Pancreas (tissue), 10 donors: Measurements from ENCODE around the gene SDK1. TPM values are rescaled to one million over a fixed set of nuclear protein-coding genes. Genes with fewer than 3 reads are reported as not detected.
A peak's percentile ranks its signal among the peaks of the same experiment; 100 is the strongest.

Source experiments
- ATAC-seq, 4 donors: fragments of 200-7000 bp; cut with Tn5 transposase; one replicate each; pipeline versions ENCODE4 v1.8.0 to v1.9.1; 2020; ENCODE audit warnings: mild to moderate bottlenecking in 4 of 4, moderate library complexity in 4 of 4
- DNase-seq, 6 donors: peaks; one replicate each; pipeline ENCODE4 v3.0.0-alpha.2; 2020
- FAIRE-seq: peaks from 2 replicates; lab custom pipeline; 2012; peaks lifted over from hg19 to GRCh38; lab: Jason Lieb, UNC
- H3K27ac ChIP-seq, 4 donors: fragments of 200-600 bp; sonication (generic); 1 replicate in 3 of 4; 2 replicates in 1 of 4; pipeline versions ENCODE4 v1.5.0 to v1.8.0; 2020
- H3K27me3 ChIP-seq, 4 donors: fragments of 200-600 bp; one replicate each; pipeline ENCODE4 v1.8.0; 2021
- H3K36me3 ChIP-seq, 3 donors: fragments of 200-600 bp; sonication (generic) in 1 of 3; one replicate each; pipeline versions ENCODE4 v1.5.0 to v1.8.0; 2020 to 2021
- H3K4me1 ChIP-seq, 3 donors: fragments of 200-600 bp; one replicate each; pipeline ENCODE4 v1.8.0; 2021
- H3K4me3 ChIP-seq, 4 donors: fragments of 200-600 bp; sonication (generic) in 2 of 4; one replicate each; pipeline versions ENCODE4 v1.5.0 to v1.8.0; 2020 to 2021
- H3K9me3 ChIP-seq, 4 donors: fragments of 200-600 bp; one replicate each; pipeline ENCODE4 v1.8.0; 2021
- WGBS, 2 donors: extraction: QIAGEN DNeasy Blood & Tissue Kit; methylation state at CpG; one replicate each; pipeline ENCODE4 v1.1.7; 2013; 5-methylcytosine and 5-hydroxymethylcytosine counted together
- intact Hi-C, 3 donors: fragments of 100-400 bp; cut with DNase I; formaldehyde crosslinking; loops; one replicate each; pipeline versions ENCODE4 v1.11.1 to v1.14.2; 2022
- polyA plus RNA-seq, 2 donors: library from polyadenylated mRNA; stranded (reverse); fragments of 200-250 nt; gene quantifications; one replicate each; pipeline ENCODE4 v1.2.3, GENCODE V29; 2013
- total RNA-seq, 6 donors: library from RNA; stranded (reverse); fragmentation: NEBNext Ultra II Directional in 4 of 6; extraction: Animal tissue kit (Norgen Biotek cat#: 25700) in 4 of 6; gene quantifications; one replicate each; pipeline versions ENCODE4 v1.2.1 to v1.2.4, GENCODE V29; 2021 to 2023
- TF ChIP-seq, protein P1 (sequence below), 4 donors: fragments of 200-600 bp; sonication (generic) in 3 of 4; IDR thresholded peaks; one replicate each; pipeline versions ENCODE4 v1.5.0 to v1.8.0; 2021; ENCODE audit warnings: antibody characterized with exemption in 4 of 4
- donor health status: healthy with polysubstance abuse.
- donor health status: DM: no; HTN: no; CAD: no; lungs with moderate emphysema.
- donor health status: DM: no; HTN: no; CAD: no.
- donor health status: control.
- donor health status: control.
- donor health status: Bipolar disorder and iron deficiency.
- donor health status: DM: yes; HTN: yes; CAD: no.
- donor health status: DM: no; HTN: no; CAD: no.
- donor health status: DM: no; HTN: no; CAD: no.
- donor health status: DM: yes; HTN: yes; CAD: no.

Gene SDK1
- total and polyA plus RNA-seq, 8 donors, result 10.8 to 30.8 (median 19.8) TPM

DNA sequence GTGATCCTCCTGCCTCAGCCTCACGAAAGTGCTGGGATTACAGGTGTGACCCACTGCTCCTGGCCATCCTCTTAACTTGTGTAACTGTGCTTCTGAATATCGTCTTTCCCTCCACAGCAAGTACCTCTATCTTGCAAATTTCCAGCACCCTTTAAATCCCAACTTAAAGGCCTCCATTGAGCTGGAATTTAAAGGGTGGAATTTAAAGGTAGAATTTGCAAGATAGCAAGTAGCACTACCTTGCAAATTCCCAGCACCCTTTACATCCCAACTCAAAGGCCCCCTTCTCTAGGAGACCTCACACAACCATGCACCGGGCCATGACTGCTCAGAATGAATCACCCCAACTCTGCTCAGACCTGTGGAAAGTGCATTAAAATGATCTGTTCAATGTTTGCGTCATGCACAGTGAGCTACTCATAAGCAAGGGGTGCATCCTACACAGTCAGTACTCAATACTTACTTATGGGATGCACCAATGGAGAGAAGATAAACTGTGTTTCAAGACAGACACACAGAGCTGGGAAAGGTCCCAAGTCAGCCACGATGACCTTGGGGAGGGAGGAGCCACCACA, 17.8 kb upstream of the SDK1 start:
- no peaks in the 10 kb centered on the region for H3K27me3 ChIP-seq
- DNase-seq (no peak), ATAC-seq (no peak), FAIRE-seq (no peak)
- H3K27ac ChIP-seq, result no peak overlapping the region
- no peaks in the 10 kb centered on the region for H3K36me3 ChIP-seq
- TF ChIP-seq, protein P1, sequence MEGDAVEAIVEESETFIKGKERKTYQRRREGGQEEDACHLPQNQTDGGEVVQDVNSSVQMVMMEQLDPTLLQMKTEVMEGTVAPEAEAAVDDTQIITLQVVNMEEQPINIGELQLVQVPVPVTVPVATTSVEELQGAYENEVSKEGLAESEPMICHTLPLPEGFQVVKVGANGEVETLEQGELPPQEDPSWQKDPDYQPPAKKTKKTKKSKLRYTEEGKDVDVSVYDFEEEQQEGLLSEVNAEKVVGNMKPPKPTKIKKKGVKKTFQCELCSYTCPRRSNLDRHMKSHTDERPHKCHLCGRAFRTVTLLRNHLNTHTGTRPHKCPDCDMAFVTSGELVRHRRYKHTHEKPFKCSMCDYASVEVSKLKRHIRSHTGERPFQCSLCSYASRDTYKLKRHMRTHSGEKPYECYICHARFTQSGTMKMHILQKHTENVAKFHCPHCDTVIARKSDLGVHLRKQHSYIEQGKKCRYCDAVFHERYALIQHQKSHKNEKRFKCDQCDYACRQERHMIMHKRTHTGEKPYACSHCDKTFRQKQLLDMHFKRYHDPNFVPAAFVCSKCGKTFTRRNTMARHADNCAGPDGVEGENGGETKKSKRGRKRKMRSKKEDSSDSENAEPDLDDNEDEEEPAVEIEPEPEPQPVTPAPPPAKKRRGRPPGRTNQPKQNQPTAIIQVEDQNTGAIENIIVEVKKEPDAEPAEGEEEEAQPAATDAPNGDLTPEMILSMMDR (IDR thresholded peaks at IDR 0.05), result no peak
- intact Hi-C loops, result no loop called here
- no peaks in the 10 kb centered on the region for H3K4me1 ChIP-seq
- no peaks in the 10 kb centered on the region for H3K9me3 ChIP-seq
- H3K4me3 ChIP-seq, result no peak overlapping the region
- 83 to 86% methylated on average over 5 of the region's 5 CpGs for WGBS, 2 donors

DNA sequence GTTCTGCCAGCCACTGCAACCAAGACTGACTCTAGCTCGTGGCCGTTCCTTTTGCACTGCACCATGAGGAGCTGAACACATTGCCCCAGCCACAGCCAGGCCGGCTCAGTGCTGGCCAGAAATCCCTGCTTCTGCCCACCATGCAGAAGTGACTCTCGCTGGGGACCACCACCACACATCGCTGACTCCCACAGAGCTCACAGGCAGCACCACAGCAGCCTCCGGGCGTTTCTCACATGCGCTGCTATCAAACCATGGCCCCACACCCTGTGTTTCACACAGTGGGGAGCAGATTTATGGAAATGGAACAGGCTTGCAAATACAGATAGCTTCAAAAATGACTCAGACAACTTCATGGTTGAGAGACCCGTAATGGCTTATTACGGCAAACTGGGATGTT, 15.4 kb upstream of the SDK1 start:
- Histone ChIP-seq H3K4me3 (no peak overlapping the region), H3K27ac (no peak overlapping the region), H3K36me3 (no peaks in the 10 kb centered on the region), H3K9me3 (no peaks in the 10 kb centered on the region), H3K27me3 (no peaks in the 10 kb centered on the region), H3K4me1 (no peaks in the 10 kb centered on the region)
- DNase-seq, result no peak
- ATAC-seq, result no peak
- intact Hi-C loops, result no loop called here
- FAIRE-seq, result no peak
- 90% methylated on average over 10 of the region's 10 CpGs for WGBS, 2 donors
- TF ChIP-seq, protein P1 (IDR thresholded peaks at IDR 0.05), result no peak

DNA sequence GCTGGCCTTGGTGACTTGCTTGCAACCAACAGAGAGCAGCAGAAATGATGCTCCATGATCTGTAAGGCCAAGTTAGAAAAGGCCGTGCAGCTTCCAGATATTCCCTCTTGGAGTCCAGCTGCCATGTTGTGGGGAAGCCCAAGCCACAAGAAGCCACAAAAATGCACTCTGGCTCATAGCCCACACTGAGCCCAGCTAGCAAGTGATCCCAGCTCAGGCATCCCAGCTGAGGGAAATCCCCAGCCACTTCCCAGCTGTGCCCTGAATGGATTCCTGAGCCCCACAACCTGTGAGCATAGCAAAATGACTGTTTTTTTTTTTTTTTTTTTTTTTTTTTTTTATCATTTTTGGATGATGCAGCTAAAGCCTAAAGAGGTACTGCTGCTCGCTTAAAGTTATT, 11.1 kb upstream of the SDK1 start:
- DNase-seq, result no peak
- Histone ChIP-seq H3K27me3 (no peaks in the 10 kb centered on the region), H3K27ac (no peak overlapping the region), H3K4me3 (no peak overlapping the region), H3K9me3 (no peaks in the 10 kb centered on the region), H3K36me3 (no peaks in the 10 kb centered on the region), H3K4me1 (no peaks in the 10 kb centered on the region)
- TF ChIP-seq, protein P1 (IDR thresholded peaks at IDR 0.05), result no peak
- 96 to 98% methylated on average over 2 of the region's 2 CpGs for WGBS, 2 donors
- peak in 1 of 4 donors; percentile 14 for ATAC-seq
- FAIRE-seq, result no peak
- intact Hi-C loops, result no loop called here

DNA sequence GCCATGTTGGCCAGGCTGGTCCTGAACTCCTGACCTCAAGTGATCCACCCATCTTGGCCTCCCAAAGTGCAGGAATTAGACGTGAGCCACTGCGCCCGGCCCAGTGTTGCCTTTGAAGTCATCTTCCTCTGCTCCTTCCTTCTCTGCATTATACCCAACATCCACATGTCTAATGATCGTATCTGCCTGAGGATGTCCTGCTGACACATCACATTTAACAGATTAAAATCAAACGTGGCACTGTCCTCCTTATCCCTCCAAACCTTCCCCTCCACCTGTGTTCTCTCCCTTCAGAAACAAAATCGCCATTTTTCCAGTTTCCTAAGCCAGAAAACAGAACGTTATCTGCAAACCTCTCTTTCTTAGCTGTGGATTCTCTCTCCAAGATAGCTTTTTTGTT, 8.4 kb upstream of the SDK1 start:
- TF ChIP-seq, protein P1 (IDR thresholded peaks at IDR 0.05), result no peak

DNA sequence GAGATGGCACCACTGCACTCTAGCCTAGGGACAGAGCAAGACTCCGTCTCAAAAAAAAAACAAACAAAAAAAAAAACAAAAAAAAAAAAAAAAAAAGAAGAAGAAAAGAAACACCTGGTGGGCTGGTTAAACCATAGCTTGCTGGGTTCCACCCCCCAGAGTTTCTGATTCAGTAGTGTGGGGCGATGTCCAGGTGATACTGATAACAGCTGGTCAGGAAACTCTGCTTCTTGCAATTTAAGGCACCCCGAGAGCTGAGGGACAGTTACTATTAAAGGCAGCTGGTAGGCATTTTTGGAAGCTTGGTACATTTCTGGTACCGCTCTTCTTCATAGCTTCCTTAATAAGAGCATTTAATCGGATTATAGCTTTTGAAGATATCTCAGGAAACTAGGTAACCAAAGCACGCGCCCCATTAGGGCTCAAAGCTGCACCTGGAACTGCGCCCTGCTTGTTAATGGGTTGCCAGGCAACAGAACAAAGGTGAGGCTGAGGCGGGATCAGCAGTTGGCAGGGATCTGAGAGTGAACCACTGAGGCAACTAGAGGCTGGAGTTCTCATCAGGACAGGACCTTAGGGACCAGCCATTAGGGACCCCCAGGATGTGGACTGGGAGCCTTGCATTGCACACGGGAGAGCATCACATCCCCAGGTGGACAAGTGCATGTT, 6.5 kb upstream of the SDK1 start:
- Histone ChIP-seq H3K36me3 (no peaks in the 10 kb centered on the region), H3K9me3 (no peaks in the 10 kb centered on the region), H3K4me3 (no peak overlapping the region), H3K4me1 (no peaks in the 10 kb centered on the region), H3K27ac (no peak overlapping the region), H3K27me3 (no peaks in the 10 kb centered on the region)
- TF ChIP-seq, protein P1 (IDR thresholded peaks at IDR 0.05), result no peak
- 21 to 23% methylated on average over 10 of the region's 10 CpGs for WGBS, 2 donors
- intact Hi-C loops, result no loop called here
- FAIRE-seq, result no peak
- peak; percentile 81 to 92 (median 91) for ATAC-seq
- peak; percentile 55 to 82 (median 76) for DNase-seq

More for the DNA sequence above, 8.4 kb upstream of the SDK1 start:
- Histone ChIP-seq H3K9me3 (no peaks in the 10 kb centered on the region), H3K27ac (no peak overlapping the region), H3K27me3 (no peaks in the 10 kb centered on the region), H3K4me3 (no peak overlapping the region), H3K4me1 (no peaks in the 10 kb centered on the region), H3K36me3 (no peaks in the 10 kb centered on the region)
- ATAC-seq (no peak), DNase-seq (no peak), FAIRE-seq (no peak)
- intact Hi-C loops, result no loop called here
- whole genome bisulfite sequencing, 2 donors, result 76 to 78% methylated on average over 7 of the region's 7 CpGs
